Breast epithelium (tissue), 3 donors: ENCODE data around the gene KRTAP4-5.
"Not testable (repeated sequence)": the region's sequence is repeated elsewhere in the genome, so short reads cannot be mapped to it uniquely, and the experiment has no call there.

Source experiments
- CTCF ChIP-seq, 3 donors: fragments of 450-650 bp; IDR thresholded peaks; one replicate each; pipeline ENCODE4 v1.5.1; 2016 to 2017; ENCODE audit warnings: antibody characterized with exemption in 3 of 3, mild to moderate bottlenecking in 3 of 3, moderate library complexity in 3 of 3
- POLR2AphosphoS5 ChIP-seq, 3 donors: sonication (generic); formaldehyde crosslinking; IDR thresholded peaks; one replicate each; pipeline ENCODE4 v1.6.1; 2017; ENCODE audit warnings: antibody characterized with exemption in 3 of 3

GRCh38 chr17:41119696-41120690, 29.6 kb downstream of the KRTAP4-5 start:
- not testable (repeated sequence) for TF ChIP-seq CTCF, POLR2AphosphoS5 (IDR thresholded peaks at IDR 0.05)
